NCI-H510A treated with DMSO at 0.1 percent for 48 hours (cell line): ENCODE results near the gene GGT1.
A peak's percentile ranks its signal among the peaks of the same experiment; 100 is the strongest.
"Not testable (repeated sequence)": the region's sequence is repeated elsewhere in the genome, so short reads cannot be mapped to it uniquely, and the experiment has no call there.

Source experiments
- DNase-seq: peaks from one replicate; lab custom pipeline; 2025; lab: John Stamatoyannopoulos, UW

Gene GGT1

GRCh38 chr22:24602847-24603769 is at the start of gene GGT1:
TSS of gene GGT1 (plus strand) at chr22:24603193. CDS start at chr22:24611082, 7,889 bp downstream.
- DNase-seq: not testable (repeated sequence)

- DNase-seq: no peak
These were observed 49.2 kb upstream of the GGT1 start for GRCh38 chr22:24553597-24554312.

GRCh38 chr22:24554313-24555164 is 48.5 kb upstream of the GGT1 start, which contains the start of gene GUCD1:
TSS of gene GUCD1 (minus strand) at chr22:24555138. CDS start at chr22:24554991, 147 bp downstream.
- no peak for DNase-seq

- DNase-seq: peak; percentile 96
These were observed 47.6 kb upstream of the GGT1 start, which contains the start of gene SNRPD3 for GRCh38 chr22:24555165-24556039. TSS of gene SNRPD3 (plus strand) at chr22:24555999. CDS start at chr22:24557675, 1,676 bp downstream.

GRCh38 chr22:24559471-24559870 is 43.5 kb upstream of the GGT1 start:
- no peak for DNase-seq

GRCh38 chr22:24563246-24563645 is 39.7 kb upstream of the GGT1 start:
- no peak for DNase-seq

- DNase-seq: no peak
These were observed 38.5 kb upstream of the GGT1 start for GRCh38 chr22:24564376-24565058.

GRCh38 chr22:24565077-24565476 is 37.9 kb upstream of the GGT1 start:
- no peak for DNase-seq

- peak; percentile 45 for DNase-seq
These were observed 36.0 kb upstream of the GGT1 start for GRCh38 chr22:24566899-24567511.

- no peak for DNase-seq
These were observed 35.3 kb upstream of the GGT1 start for GRCh38 chr22:24567668-24568067.

GRCh38 chr22:24571266-24571665 is 31.7 kb upstream of the GGT1 start:
- no peak for DNase-seq

- no peak for DNase-seq
These were observed 26.2 kb upstream of the GGT1 start for GRCh38 chr22:24576778-24577177.

- no peak for DNase-seq
These were observed 24.4 kb upstream of the GGT1 start for GRCh38 chr22:24578355-24579257.

GRCh38 chr22:24579258-24579601 is 23.8 kb upstream of the GGT1 start:
- DNase-seq: no peak

GRCh38 chr22:24580276-24580675 is 22.7 kb upstream of the GGT1 start:
- DNase-seq: no peak

GRCh38 chr22:24582056-24582814 is 20.8 kb upstream of the GGT1 start:
- DNase-seq: no peak

- peak; percentile 70 for DNase-seq
These were observed 19.5 kb upstream of the GGT1 start for GRCh38 chr22:24583221-24584165.
